HG02943 (cell line): ENCODE results near the gene NMS.

Source experiments
- ATAC-seq: cut with Tn5 transposase; IDR thresholded peaks from one replicate; pipeline ENCODE4 v1.9.1; 2021; ENCODE audit warnings: mild to moderate bottlenecking, low read depth, moderate library complexity; ENCODE audit not compliant: unreplicated experiment

Gene NMS

GRCh38 chr2:100483895-100484294 is 13.6 kb downstream of the NMS start:
- ATAC-seq = no peak

GRCh38 chr2:100484390-100484789 is 14.1 kb downstream of the NMS start:
- ATAC-seq = no peak

- ATAC-seq = no peak
These were observed 15.1 kb downstream of the NMS start for GRCh38 chr2:100485396-100485795.

GRCh38 chr2:100494712-100495111 is 24.4 kb downstream of the NMS start:
- ATAC-seq = no peak

GRCh38 chr2:100502782-100503181 is 32.5 kb downstream of the NMS start:
- no peak for ATAC-seq

- ATAC-seq = no peak
These were observed 34.3 kb downstream of the NMS start for GRCh38 chr2:100504542-100504941.

GRCh38 chr2:100509066-100509465 is 38.8 kb downstream of the NMS start:
- ATAC-seq = no peak

GRCh38 chr2:100513650-100514049 is 43.4 kb downstream of the NMS start:
- ATAC-seq = no peak

- ATAC-seq = no peak
These were observed 47.3 kb downstream of the NMS start for GRCh38 chr2:100517556-100517955.

GRCh38 chr2:100518801-100519200 is 48.5 kb downstream of the NMS start:
- no peak for ATAC-seq

- no peak for ATAC-seq
These were observed 49.9 kb downstream of the NMS start for GRCh38 chr2:100520224-100520623.

- no peak for ATAC-seq
These were observed 52.1 kb downstream of the NMS start for GRCh38 chr2:100522430-100522829.

GRCh38 chr2:100524331-100524730 is 54.0 kb downstream of the NMS start:
- no peak for ATAC-seq

GRCh38 chr2:100526868-100527267 is 56.6 kb downstream of the NMS start:
- no peak for ATAC-seq

GRCh38 chr2:100527440-100528015 is 57.2 kb downstream of the NMS start:
- ATAC-seq = no peak

- ATAC-seq = no peak
These were observed 58.9 kb downstream of the NMS start for GRCh38 chr2:100529176-100529575.

- no peak for ATAC-seq
These were observed 59.6 kb downstream of the NMS start for GRCh38 chr2:100529900-100530299.
